H9 (cell line): ENCODE measurements around the gene TSTD1. TPM values are rescaled to one million over a fixed set of nuclear protein-coding genes. Genes with fewer than 3 reads are reported as not detected.

Experiments
- DNase-seq: peaks from one replicate; pipeline ENCODE4 v3.0.0-alpha.2; 2017
- H2AFZ ChIP-seq: one replicate; pipeline ENCODE4 v1.6.1; 2013; ENCODE audit warnings: mild to moderate bottlenecking, low read length, control low read depth, moderate library complexity
- H2AK5ac ChIP-seq: 2 replicates; pipeline ENCODE4 v1.6.1; 2013; ENCODE audit warnings: low read length, control low read depth, mixed read lengths; ENCODE audit not compliant: insufficient read length
- H2BK120ac ChIP-seq: one replicate; pipeline ENCODE4 v1.6.1; 2013; ENCODE audit warnings: low read depth, mild to moderate bottlenecking, low read length, control low read depth, inconsistent platforms; ENCODE audit not compliant: poor library complexity, severe bottlenecking
- H2BK12ac ChIP-seq: 2 replicates; pipeline ENCODE4 v1.6.1; 2013; ENCODE audit warnings: low read length, control low read depth, mixed read lengths, low read depth; ENCODE audit not compliant: insufficient read length
- H2BK15ac ChIP-seq: 2 replicates; pipeline ENCODE4 v1.6.1; 2013; ENCODE audit warnings: low read depth, low read length, control low read depth
- H2BK20ac ChIP-seq: one replicate; pipeline ENCODE4 v1.6.1; 2013; ENCODE audit warnings: low read depth, mild to moderate bottlenecking, low read length, control low read depth, inconsistent platforms; ENCODE audit not compliant: poor library complexity, severe bottlenecking
- H2BK5ac ChIP-seq: 2 replicates; pipeline ENCODE4 v1.6.1; 2013; ENCODE audit warnings: low read length, control low read depth, mixed read lengths; ENCODE audit not compliant: insufficient read length
- H3K14ac ChIP-seq: 2 replicates; pipeline ENCODE4 v1.6.1; 2013; ENCODE audit warnings: low read length, control low read depth; ENCODE audit not compliant: insufficient read depth
- H3K18ac ChIP-seq: 2 replicates; pipeline ENCODE4 v1.6.1; 2013; ENCODE audit warnings: low read depth, mild to moderate bottlenecking, mixed read lengths, low read length, control low read depth; ENCODE audit not compliant: insufficient read length
- H3K23ac ChIP-seq: 2 replicates; pipeline ENCODE4 v1.6.1; 2013; ENCODE audit warnings: low read length, control low read depth, mixed read lengths, low read depth; ENCODE audit not compliant: insufficient read length
- H3K23me2 ChIP-seq: 2 replicates; pipeline ENCODE4 v1.6.1; 2013; ENCODE audit warnings: low read depth, mild to moderate bottlenecking, mixed read lengths, low read length, control low read depth; ENCODE audit not compliant: insufficient read length, poor library complexity, severe bottlenecking
- H3K27ac ChIP-seq: 2 replicates; pipeline ENCODE4 v1.5.1; 2013; ENCODE audit warnings: low read length, control low read depth, mixed read lengths, low read depth; ENCODE audit not compliant: insufficient read length
- H3K27me3 ChIP-seq: 2 replicates; pipeline ENCODE4 v1.6.1; 2013; ENCODE audit warnings: low read length, control low read depth, inconsistent platforms; ENCODE audit not compliant: insufficient read depth
- H3K4ac ChIP-seq: 2 replicates; pipeline ENCODE4 v1.6.1; 2013; ENCODE audit warnings: low read depth, mild to moderate bottlenecking, control low read depth, inconsistent platforms, low read length, moderate library complexity
- H3K4me1 ChIP-seq: 2 replicates; pipeline ENCODE4 v1.6.1; 2013; ENCODE audit warnings: low read length, control low read depth, inconsistent platforms; ENCODE audit not compliant: insufficient read depth
- H3K4me2 ChIP-seq: 2 replicates; pipeline ENCODE4 v1.6.1; 2013; ENCODE audit warnings: low read length, control low read depth, mixed read lengths; ENCODE audit not compliant: insufficient read length, insufficient read depth
- H3K56ac ChIP-seq: 2 replicates; pipeline ENCODE4 v1.6.1; 2013; ENCODE audit warnings: low read depth, mild to moderate bottlenecking, mixed read lengths, low read length, control low read depth; ENCODE audit not compliant: insufficient read length
- H3K79me1 ChIP-seq: 2 replicates; pipeline ENCODE4 v1.6.1; 2013; ENCODE audit warnings: low read depth, mild to moderate bottlenecking, moderate library complexity, low read length, control low read depth, inconsistent platforms; ENCODE audit not compliant: insufficient read depth, poor library complexity, severe bottlenecking
- H3K79me2 ChIP-seq: 2 replicates; pipeline ENCODE4 v1.6.1; 2013; ENCODE audit warnings: low read length, control low read depth, inconsistent platforms; ENCODE audit not compliant: insufficient read depth
- H3K9ac ChIP-seq: 2 replicates; pipeline ENCODE4 v1.6.1; 2013; ENCODE audit warnings: low read length, control low read depth, mixed read lengths; ENCODE audit not compliant: insufficient read length; ENCODE audit errors: extremely low read depth
- H3K9me3 ChIP-seq: one replicate; pipeline ENCODE4 v1.6.1; 2013; ENCODE audit warnings: low read depth, low read length, inconsistent platforms; ENCODE audit not compliant: control insufficient read depth
- H3T11ph ChIP-seq: one replicate; pipeline ENCODE4 v1.6.1; 2013; ENCODE audit warnings: mild to moderate bottlenecking, low read length, control low read depth, inconsistent platforms
- H4K20me1 ChIP-seq: one replicate; pipeline ENCODE4 v1.6.1; 2013; ENCODE audit not compliant: control insufficient read depth, insufficient read length, insufficient read depth
- H4K5ac ChIP-seq: 2 replicates; pipeline ENCODE4 v1.6.1; 2013; ENCODE audit warnings: low read depth, mild to moderate bottlenecking, mixed read lengths, low read length, control low read depth; ENCODE audit not compliant: insufficient read length
- H4K8ac ChIP-seq: replicated peaks from 2 replicates; pipeline ENCODE4 v1.6.1; 2013; ENCODE audit warnings: low read length, control low read depth, mixed read lengths, low read depth; ENCODE audit not compliant: insufficient read length
- H4K91ac ChIP-seq: 2 replicates; pipeline ENCODE4 v1.6.1; 2013; ENCODE audit warnings: low read depth, mild to moderate bottlenecking, moderate library complexity, mixed read lengths, low read length, control low read depth; ENCODE audit not compliant: insufficient read length
- H3K27ac Mint-ChIP-seq, 3 experiments: 2 replicates in 2 of 3; 3 replicates in 1 of 3; pipeline ENCODE4 v1.8.0; 2020 to 2021; ENCODE audit warnings: mixed read lengths in 3 of 3, mild to moderate bottlenecking in 1 of 3, moderate library complexity in 1 of 3
- H3K27me3 Mint-ChIP-seq: 2 replicates; pipeline ENCODE4 v1.8.0; 2021; ENCODE audit warnings: low read depth, mild to moderate bottlenecking, moderate library complexity, mixed read lengths
- H3K36me3 Mint-ChIP-seq, 3 experiments: 2 replicates in 2 of 3; 3 replicates in 1 of 3; pipeline ENCODE4 v1.8.0; 2020 to 2021; ENCODE audit warnings: low read depth in 3 of 3, mixed read lengths in 3 of 3; ENCODE audit not compliant: insufficient read depth in 1 of 3
- H3K4me1 Mint-ChIP-seq, 2 experiments: 2 replicates each; pipeline ENCODE4 v1.8.0; 2020; ENCODE audit warnings: mixed read lengths in 2 of 2
- H3K4me3 Mint-ChIP-seq, 2 experiments: 2 replicates in 1 of 2; 3 replicates in 1 of 2; pipeline ENCODE4 v1.8.0; 2020 to 2021; ENCODE audit warnings: mild to moderate bottlenecking in 2 of 2, mixed read lengths in 2 of 2, moderate library complexity in 1 of 2
- H3K9me3 Mint-ChIP-seq, 2 experiments: 2 replicates in 1 of 2; 3 replicates in 1 of 2; pipeline ENCODE4 v1.8.0; 2020; ENCODE audit warnings: mild to moderate bottlenecking in 2 of 2, mixed read lengths in 2 of 2, moderate library complexity in 1 of 2
- WGBS: extraction: QIAGEN DNeasy Blood & Tissue Kit; methylation state at CpG from one replicate; pipeline ENCODE4 v1.1.7; 2013; ENCODE audit warnings: missing lambda C conversion rate, low lambda C conversion rate, mixed read lengths; ENCODE audit not compliant: insufficient read length; ENCODE audit errors: extremely low coverage; 5-methylcytosine and 5-hydroxymethylcytosine counted together
- total RNA-seq: library from RNA; stranded (reverse); gene quantifications from 2 replicates; pipeline ENCODE4 v1.2.1, GENCODE V29; 2021
- TF ChIP-seq, protein P1 (sequence below): fragments of 200-600 bp; sonication (generic); conservative IDR thresholded peaks from 3 replicates; pipeline ENCODE4 v1.8.0; 2021; ENCODE audit warnings: antibody characterized with exemption, mild to moderate bottlenecking

Gene TSTD1
- total RNA-seq, 1 experiment from 2014 or later = 73.7 TPM

GRCh38 chr1:161070761-161071160, 32.0 kb upstream of the TSTD1 start:
- no peaks in the 10 kb centered on the region for H3K23me2 ChIP-seq
- no peaks in the 10 kb centered on the region for H3K4me1 ChIP-seq
- no peak overlapping the region for H2BK120ac ChIP-seq
- TF ChIP-seq, protein P1, sequence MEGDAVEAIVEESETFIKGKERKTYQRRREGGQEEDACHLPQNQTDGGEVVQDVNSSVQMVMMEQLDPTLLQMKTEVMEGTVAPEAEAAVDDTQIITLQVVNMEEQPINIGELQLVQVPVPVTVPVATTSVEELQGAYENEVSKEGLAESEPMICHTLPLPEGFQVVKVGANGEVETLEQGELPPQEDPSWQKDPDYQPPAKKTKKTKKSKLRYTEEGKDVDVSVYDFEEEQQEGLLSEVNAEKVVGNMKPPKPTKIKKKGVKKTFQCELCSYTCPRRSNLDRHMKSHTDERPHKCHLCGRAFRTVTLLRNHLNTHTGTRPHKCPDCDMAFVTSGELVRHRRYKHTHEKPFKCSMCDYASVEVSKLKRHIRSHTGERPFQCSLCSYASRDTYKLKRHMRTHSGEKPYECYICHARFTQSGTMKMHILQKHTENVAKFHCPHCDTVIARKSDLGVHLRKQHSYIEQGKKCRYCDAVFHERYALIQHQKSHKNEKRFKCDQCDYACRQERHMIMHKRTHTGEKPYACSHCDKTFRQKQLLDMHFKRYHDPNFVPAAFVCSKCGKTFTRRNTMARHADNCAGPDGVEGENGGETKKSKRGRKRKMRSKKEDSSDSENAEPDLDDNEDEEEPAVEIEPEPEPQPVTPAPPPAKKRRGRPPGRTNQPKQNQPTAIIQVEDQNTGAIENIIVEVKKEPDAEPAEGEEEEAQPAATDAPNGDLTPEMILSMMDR = no peak
- H3K56ac ChIP-seq = no peak overlapping the region
- Mint-ChIP-seq H3K27me3 (peaks cover 15% of the 10 kb centered on the region), H3K4me1 (peaks cover 12 to 15% of the 10 kb centered on the region in 2 experiments), H3K27ac (no peak overlapping the region; a peak in 1 of 7 replicates), H3K9me3 (no peaks in the 10 kb centered on the region; a peak in 1 of 5 replicates), H3K4me3 (no peak overlapping the region), H3K36me3 (no peaks in the 10 kb centered on the region)
- H2BK15ac ChIP-seq = no peak overlapping the region
- H3K27me3 ChIP-seq = no peaks in the 10 kb centered on the region
- H4K8ac ChIP-seq = no peak overlapping the region
- no peaks in the 10 kb centered on the region for H4K20me1 ChIP-seq
- no peak overlapping the region for H2AFZ ChIP-seq
- no peak overlapping the region for H4K5ac ChIP-seq
- no peak for DNase-seq
- WGBS = no CpG with 5 or more reads among the region's 4 CpGs
- H3K79me1 ChIP-seq = no peaks in the 10 kb centered on the region
- no peak overlapping the region for H3K23ac ChIP-seq
- H3K27ac ChIP-seq = no peak overlapping the region
- no peak overlapping the region for H3T11ph ChIP-seq
- no peak overlapping the region for H3K14ac ChIP-seq
- no peak overlapping the region for H3K18ac ChIP-seq
- H3K4ac ChIP-seq = no peak overlapping the region
- H2AK5ac ChIP-seq = no peak overlapping the region
- no peak overlapping the region for H2BK20ac ChIP-seq
- no peaks in the 10 kb centered on the region for H3K79me2 ChIP-seq
- no peak overlapping the region for H3K4me2 ChIP-seq
- H2BK12ac ChIP-seq = no peak overlapping the region
- no peak overlapping the region for H3K9ac ChIP-seq
- no peak overlapping the region for H2BK5ac ChIP-seq
- no peak overlapping the region for H4K91ac ChIP-seq
- no peaks in the 10 kb centered on the region for H3K9me3 ChIP-seq
